GM19351 (cell line): ENCODE results near the gene TARS3.
"Not testable (repeated sequence)": the region's sequence is repeated elsewhere in the genome, so short reads cannot be mapped to it uniquely, and the experiment has no call there.

Experiments
- ATAC-seq: cut with Tn5 transposase; IDR thresholded peaks from one replicate; pipeline ENCODE4 v1.9.1; 2021; ENCODE audit warnings: mild to moderate bottlenecking, moderate library complexity; ENCODE audit not compliant: unreplicated experiment

TARS3 gene

GRCh38 chr15:101657171-101657570 is 67.1 kb downstream of the TARS3 start:
- ATAC-seq: no peak

- not testable (repeated sequence) for ATAC-seq
These were observed 69.5 kb downstream of the TARS3 start for GRCh38 chr15:101654624-101655337.

GRCh38 chr15:101654171-101654570 is 70.1 kb downstream of the TARS3 start:
- ATAC-seq: no peak

- ATAC-seq: no peak
These were observed 71.4 kb downstream of the TARS3 start for GRCh38 chr15:101652786-101653430.

GRCh38 chr15:101652098-101652785 is 72.0 kb downstream of the TARS3 start, which contains the start of gene TM2D3:
TSS of gene TM2D3 (minus strand) at chr15:101652381. CDS start at chr15:101652361, 20 bp downstream.
- peak; percentile 83 for ATAC-seq

GRCh38 chr15:101651554-101652097 is 72.6 kb downstream of the TARS3 start:
- ATAC-seq: peak; percentile 49

GRCh38 chr15:101650145-101650544 is 74.1 kb downstream of the TARS3 start:
- ATAC-seq: no peak

- no peak for ATAC-seq
These were observed 75.9 kb downstream of the TARS3 start for GRCh38 chr15:101648356-101648755.

- ATAC-seq: no peak
These were observed 77.0 kb downstream of the TARS3 start for GRCh38 chr15:101647251-101647650.

GRCh38 chr15:101646672-101647071 is 77.6 kb downstream of the TARS3 start:
- ATAC-seq: no peak

GRCh38 chr15:101642361-101642760 is 81.9 kb downstream of the TARS3 start:
- ATAC-seq: no peak

- ATAC-seq: no peak
These were observed 82.4 kb downstream of the TARS3 start for GRCh38 chr15:101641894-101642293.

GRCh38 chr15:101641129-101641764 is 83.0 kb downstream of the TARS3 start:
- ATAC-seq: peak; percentile 78

GRCh38 chr15:101639667-101640066 is 84.6 kb downstream of the TARS3 start:
- ATAC-seq: no peak

- no peak for ATAC-seq
These were observed 86.4 kb downstream of the TARS3 start for GRCh38 chr15:101637919-101638318.

- ATAC-seq: no peak
These were observed 86.8 kb downstream of the TARS3 start for GRCh38 chr15:101637516-101637915.

GRCh38 chr15:101637038-101637437 is 87.2 kb downstream of the TARS3 start:
- ATAC-seq: no peak

GRCh38 chr15:101635944-101636727 is 88.1 kb downstream of the TARS3 start:
- ATAC-seq: no peak

- no peak for ATAC-seq
These were observed 90.9 kb downstream of the TARS3 start for GRCh38 chr15:101633356-101633755.

- not testable (repeated sequence) for ATAC-seq
These were observed 97.5 kb downstream of the TARS3 start for GRCh38 chr15:101626729-101627128.
